ENCODE measurements around the gene ANKRD49.

The ANKRD49 gene

GRCh38 chr11:94518300-94518699, 24.5 kb downstream of the ANKRD49 start:
- Histone ChIP-seq H3K36me3 (ENCODE audit: control insufficient read depth, insufficient read depth, low read length) (no peaks in the 10 kb centered on the region), H3K4me3 (replicated peaks; ENCODE audit: low read depth, low read length) (no peak overlapping the region), H3K27me3 (replicated peaks; ENCODE audit: control insufficient read depth, insufficient read depth, low read length) (peaks cover 1% of the 10 kb centered on the region)
- TF ChIP-seq CTCF (IDR thresholded peaks at IDR 0.05; ENCODE audit: insufficient read depth, low read length, poor library complexity, severe bottlenecking), result no peak
- no peak for DNase-seq (ENCODE audit: extremely low read depth, insufficient read length)

GRCh38 chr11:94519478-94520084, 25.8 kb downstream of the ANKRD49 start:
- H3K4me3 ChIP-seq (replicated peaks; ENCODE audit: low read depth, low read length), result no peak overlapping the region
- H3K27me3 ChIP-seq (replicated peaks; ENCODE audit: control insufficient read depth, insufficient read depth, low read length), result peaks cover 1% of the 10 kb centered on the region
- DNase-seq (ENCODE audit: extremely low read depth, insufficient read length), result no peak
- no peaks in the 10 kb centered on the region for H3K36me3 ChIP-seq (ENCODE audit: control insufficient read depth, insufficient read depth, low read length)
- TF ChIP-seq CTCF (IDR thresholded peaks at IDR 0.05; ENCODE audit: insufficient read depth, low read length, poor library complexity, severe bottlenecking), result peak; percentile 60

- Histone ChIP-seq H3K36me3 (ENCODE audit: control insufficient read depth, insufficient read depth, low read length) (no peaks in the 10 kb centered on the region), H3K27me3 (replicated peaks; ENCODE audit: control insufficient read depth, insufficient read depth, low read length) (peaks cover under 1% of the 10 kb centered on the region), H3K4me3 (replicated peaks; ENCODE audit: low read depth, low read length) (no peak overlapping the region)
- DNase-seq (ENCODE audit: extremely low read depth, insufficient read length), result no peak
- peak; percentile 46 for TF ChIP-seq CTCF (IDR thresholded peaks at IDR 0.05; ENCODE audit: insufficient read depth, low read length, poor library complexity, severe bottlenecking)
Observed at GRCh38 chr11:94521684-94522083, 27.9 kb downstream of the ANKRD49 start.

- H3K27me3 ChIP-seq (replicated peaks; ENCODE audit: control insufficient read depth, insufficient read depth, low read length), result no peaks in the 10 kb centered on the region; the same call in 1 of the 2 replicates
- no peak for DNase-seq (ENCODE audit: extremely low read depth, insufficient read length)
- H3K36me3 ChIP-seq (ENCODE audit: control insufficient read depth, insufficient read depth, low read length), result no peaks in the 10 kb centered on the region
- TF ChIP-seq CTCF (IDR thresholded peaks at IDR 0.05; ENCODE audit: insufficient read depth, low read length, poor library complexity, severe bottlenecking), result no peak
- H3K4me3 ChIP-seq (replicated peaks; ENCODE audit: low read depth, low read length), result no peak overlapping the region
Observed at GRCh38 chr11:94524341-94524740, 30.6 kb downstream of the ANKRD49 start.

GRCh38 chr11:94525546-94526324, 32.0 kb downstream of the ANKRD49 start:
- no peak for TF ChIP-seq CTCF (IDR thresholded peaks at IDR 0.05; ENCODE audit: insufficient read depth, low read length, poor library complexity, severe bottlenecking)
- no peak for DNase-seq (ENCODE audit: extremely low read depth, insufficient read length)
- Histone ChIP-seq H3K27me3 (replicated peaks; ENCODE audit: control insufficient read depth, insufficient read depth, low read length) (no peaks in the 10 kb centered on the region; the same call in 1 of the 2 replicates), H3K36me3 (ENCODE audit: control insufficient read depth, insufficient read depth, low read length) (no peaks in the 10 kb centered on the region), H3K4me3 (replicated peaks; ENCODE audit: low read depth, low read length) (no peak overlapping the region)
